CD4-positive, CD25-positive, alpha-beta regulatory T cell (primary cell): ENCODE data around the gene CSE1L. TPM values are rescaled to one million over a fixed set of nuclear protein-coding genes. Genes with fewer than 3 reads are reported as not detected.

Experiments
- polyA plus RNA-seq, 4 donors: library from polyadenylated mRNA; unstranded; fragments of 300-500 nt; fragmentation: Illumina TruSeq; gene quantifications; one replicate each; pipeline ENCODE4 v1.2.3, GENCODE V29; 2021
- total RNA-seq: library from RNA; stranded (reverse); gene quantifications from one replicate; pipeline ENCODE4 v1.2.3, GENCODE V29; 2022

CSE1L gene
- total and polyA plus RNA-seq, 5 donors from 2014 or later, result 23.7 to 33.9 (median 24.7) TPM

Other genes starting within 250 kb of the CSE1L start
- 264 TPM for gene PREX1, start 218.3 kb upstream of the CSE1L start, total RNA-seq
- gene PREX1, start 218.3 kb upstream of the CSE1L start, polyA plus RNA-seq, result 10 to 100 TPM; 40.8 to 58.5 (median 50.1) TPM
- 22.1 TPM for gene ARFGEF2, start 124.6 kb upstream of the CSE1L start, total RNA-seq
- gene ARFGEF2, start 124.6 kb upstream of the CSE1L start, polyA plus RNA-seq, result 1 to 10 TPM; 6.8 to 7.9 (median 7.4) TPM
- 67.6 TPM for gene STAU1, start 142.0 kb downstream of the CSE1L start, total RNA-seq
- gene STAU1, start 142.0 kb downstream of the CSE1L start, polyA plus RNA-seq, result 10 to 100 TPM; 29.6 to 39.3 (median 37.3) TPM
- 105 TPM for gene DDX27, start 173.1 kb downstream of the CSE1L start, total RNA-seq
- gene DDX27, start 173.1 kb downstream of the CSE1L start, polyA plus RNA-seq, result 10 to 100 TPM; 24.4 to 39.6 (median 34.8) TPM
- 64.6 TPM for gene ZNFX1, start 231.7 kb downstream of the CSE1L start, total RNA-seq
- 10 to 100 TPM; 35.4 to 55.1 (median 50.2) TPM for gene ZNFX1, start 231.7 kb downstream of the CSE1L start, polyA plus RNA-seq